ENCODE measurements around the gene DAPK3.
A peak's percentile ranks its signal among the peaks of the same experiment; 100 is the strongest.

Gene DAPK3

DNA sequence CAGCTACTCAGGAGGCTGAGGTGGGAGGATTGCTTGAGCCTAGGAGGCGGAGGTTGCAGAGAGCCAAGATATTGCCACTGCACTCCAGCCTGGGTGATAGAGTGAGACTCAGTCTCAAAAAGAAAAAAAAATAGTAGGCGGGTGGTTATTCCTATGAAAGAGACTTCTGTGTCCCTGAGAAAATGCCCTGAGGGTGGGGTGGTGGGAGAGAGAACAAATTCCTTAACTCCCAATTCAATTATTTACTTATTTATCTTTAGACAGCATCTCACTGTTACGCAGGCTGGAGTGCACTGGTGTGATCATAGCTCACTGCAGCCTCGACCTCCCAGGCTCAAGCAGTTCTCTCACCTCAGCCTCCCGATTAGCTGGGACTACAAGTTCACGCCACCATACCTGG lies 24.7 kb upstream of the DAPK3 start:
- TF ChIP-seq, protein P1, sequence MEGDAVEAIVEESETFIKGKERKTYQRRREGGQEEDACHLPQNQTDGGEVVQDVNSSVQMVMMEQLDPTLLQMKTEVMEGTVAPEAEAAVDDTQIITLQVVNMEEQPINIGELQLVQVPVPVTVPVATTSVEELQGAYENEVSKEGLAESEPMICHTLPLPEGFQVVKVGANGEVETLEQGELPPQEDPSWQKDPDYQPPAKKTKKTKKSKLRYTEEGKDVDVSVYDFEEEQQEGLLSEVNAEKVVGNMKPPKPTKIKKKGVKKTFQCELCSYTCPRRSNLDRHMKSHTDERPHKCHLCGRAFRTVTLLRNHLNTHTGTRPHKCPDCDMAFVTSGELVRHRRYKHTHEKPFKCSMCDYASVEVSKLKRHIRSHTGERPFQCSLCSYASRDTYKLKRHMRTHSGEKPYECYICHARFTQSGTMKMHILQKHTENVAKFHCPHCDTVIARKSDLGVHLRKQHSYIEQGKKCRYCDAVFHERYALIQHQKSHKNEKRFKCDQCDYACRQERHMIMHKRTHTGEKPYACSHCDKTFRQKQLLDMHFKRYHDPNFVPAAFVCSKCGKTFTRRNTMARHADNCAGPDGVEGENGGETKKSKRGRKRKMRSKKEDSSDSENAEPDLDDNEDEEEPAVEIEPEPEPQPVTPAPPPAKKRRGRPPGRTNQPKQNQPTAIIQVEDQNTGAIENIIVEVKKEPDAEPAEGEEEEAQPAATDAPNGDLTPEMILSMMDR (conservative IDR thresholded peaks at IDR 0.05; ENCODE audit: low read length): no peak
- no peak for TF ChIP-seq EZH2phosphoT487 (IDR thresholded peaks at IDR 0.05; ENCODE audit: borderline replicate concordance)
- Histone ChIP-seq H3K4me2 (ENCODE audit: low read depth, low read length, poor library complexity, severe bottlenecking) (no peak overlapping the region), H3K4me1 (ENCODE audit: insufficient read depth, low read length, poor library complexity, severe bottlenecking) (no peaks in the 10 kb centered on the region), H3K9ac (ENCODE audit: low read depth, low read length, poor library complexity, severe bottlenecking) (no peak overlapping the region), H3K9me3 (ENCODE audit: insufficient read depth, low read depth, low read length) (no peaks in the 10 kb centered on the region), H3F3A (ENCODE audit: low read depth) (no peaks in the 10 kb centered on the region), H3K9me2 (replicated peaks; ENCODE audit: low read depth, low read length) (no peaks in the 10 kb centered on the region), H2AFZ (ENCODE audit: low read length) (no peak overlapping the region), H4K20me1 (ENCODE audit: insufficient read depth, low read length, poor library complexity, severe bottlenecking) (no peaks in the 10 kb centered on the region), H3K79me2 (ENCODE audit: insufficient read depth, low read length) (no peaks in the 10 kb centered on the region), H3K4me3 (ENCODE audit: low read length, poor library complexity, severe bottlenecking) (no peak overlapping the region), H3K27me3 (ENCODE audit: insufficient read depth, low read length, poor library complexity, severe bottlenecking) (no peaks in the 10 kb centered on the region), H3K36me3 (ENCODE audit: insufficient read depth, low read length) (no peaks in the 10 kb centered on the region)

DNA sequence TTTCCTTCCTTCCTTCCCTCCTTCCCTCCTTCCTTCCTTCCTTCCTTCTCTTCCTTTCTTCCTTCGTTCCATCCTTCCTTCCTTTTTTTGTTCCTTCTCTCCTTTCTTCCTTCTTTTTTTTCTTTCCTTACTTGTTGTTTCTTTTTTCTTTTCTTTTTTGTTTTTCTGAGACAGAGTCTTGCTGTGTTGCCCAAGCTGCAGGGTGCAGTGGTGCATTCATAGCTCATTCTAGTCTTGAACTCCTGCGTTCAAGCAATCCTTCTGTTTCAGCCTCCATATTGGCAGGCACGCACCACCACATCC lies 19.9 kb upstream of the DAPK3 start:
- Histone ChIP-seq H3K4me3 (ENCODE audit: low read length, poor library complexity, severe bottlenecking) (no peak overlapping the region), H3K9me2 (replicated peaks; ENCODE audit: low read depth, low read length) (no peaks in the 10 kb centered on the region), H3F3A (ENCODE audit: low read depth) (no peaks in the 10 kb centered on the region; the same call in 1 of the 2 replicates), H3K9me3 (ENCODE audit: insufficient read depth, low read depth, low read length) (no peaks in the 10 kb centered on the region), H3K4me2 (ENCODE audit: low read depth, low read length, poor library complexity, severe bottlenecking) (no peak overlapping the region), H4K20me1 (ENCODE audit: insufficient read depth, low read length, poor library complexity, severe bottlenecking) (no peaks in the 10 kb centered on the region), H3K27me3 (ENCODE audit: insufficient read depth, low read length, poor library complexity, severe bottlenecking) (no peaks in the 10 kb centered on the region), H2AFZ (ENCODE audit: low read length) (peak overlapping the region; percentile 88), H3K4me1 (ENCODE audit: insufficient read depth, low read length, poor library complexity, severe bottlenecking) (peaks cover 17% of the 10 kb centered on the region), H3K79me2 (ENCODE audit: insufficient read depth, low read length) (peaks cover 2% of the 10 kb centered on the region; the same call in 1 of the 2 replicates), H3K36me3 (ENCODE audit: insufficient read depth, low read length) (no peaks in the 10 kb centered on the region), H3K9ac (ENCODE audit: low read depth, low read length, poor library complexity, severe bottlenecking) (no peak overlapping the region)
- TF ChIP-seq, protein P1 (conservative IDR thresholded peaks at IDR 0.05; ENCODE audit: low read length): no peak
- no peak for TF ChIP-seq EZH2phosphoT487 (IDR thresholded peaks at IDR 0.05; ENCODE audit: borderline replicate concordance)

DNA sequence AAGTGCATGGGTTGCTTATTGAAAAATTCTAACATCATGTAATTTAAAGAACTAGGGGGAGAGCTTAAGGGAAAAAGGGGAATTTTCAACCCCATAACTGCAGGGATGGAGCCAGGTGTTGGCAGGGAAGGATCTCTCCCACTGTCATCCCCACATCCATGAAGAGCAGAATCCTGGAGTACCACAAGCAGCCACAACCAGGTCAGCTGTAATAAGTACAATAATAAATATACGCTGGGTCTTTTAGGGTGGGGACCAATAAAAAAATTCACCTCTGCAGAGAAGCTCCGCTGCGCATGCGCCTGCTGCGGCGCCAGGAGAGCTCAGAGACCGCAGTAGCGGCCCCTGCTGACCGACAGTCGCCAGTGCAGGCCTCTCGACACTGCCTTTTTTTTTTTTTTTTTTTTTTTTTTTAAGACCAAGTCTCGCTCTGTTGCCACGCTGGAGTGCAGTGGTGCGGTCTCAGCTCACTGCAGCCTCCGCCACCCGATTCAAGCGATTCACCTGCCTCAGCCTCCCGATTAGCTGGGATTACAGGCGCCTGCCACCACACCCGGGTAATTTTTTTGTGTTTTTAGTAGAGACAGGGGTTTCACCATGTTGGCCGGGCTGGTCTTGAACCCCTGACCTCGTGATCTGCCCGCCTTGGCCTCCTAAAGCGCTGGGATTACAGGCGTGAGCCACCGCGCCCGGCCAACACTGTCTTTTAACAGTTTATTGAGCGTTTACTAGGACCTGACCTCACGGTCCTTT lies 16.9 kb upstream of the DAPK3 start:
- Histone ChIP-seq H3F3A (ENCODE audit: low read depth) (no peaks in the 10 kb centered on the region; the same call in 1 of the 2 replicates), H4K20me1 (ENCODE audit: insufficient read depth, low read length, poor library complexity, severe bottlenecking) (peaks cover 24% of the 10 kb centered on the region), H3K9me2 (replicated peaks; ENCODE audit: low read depth, low read length) (no peaks in the 10 kb centered on the region), H3K4me3 (ENCODE audit: low read length, poor library complexity, severe bottlenecking) (peak overlapping the region; percentile 98), H3K4me1 (ENCODE audit: insufficient read depth, low read length, poor library complexity, severe bottlenecking) (peaks cover 29% of the 10 kb centered on the region), H3K9me3 (ENCODE audit: insufficient read depth, low read depth, low read length) (no peaks in the 10 kb centered on the region), H3K4me2 (ENCODE audit: low read depth, low read length, poor library complexity, severe bottlenecking) (peak overlapping the region; percentile 86), H3K27me3 (ENCODE audit: insufficient read depth, low read length, poor library complexity, severe bottlenecking) (peaks cover 9% of the 10 kb centered on the region), H3K36me3 (ENCODE audit: insufficient read depth, low read length) (peaks cover 18% of the 10 kb centered on the region; the same call in 1 of the 2 replicates), H3K9ac (ENCODE audit: low read depth, low read length, poor library complexity, severe bottlenecking) (peak overlapping the region; percentile 62), H3K79me2 (ENCODE audit: insufficient read depth, low read length) (peaks cover 29% of the 10 kb centered on the region), H2AFZ (ENCODE audit: low read length) (peak overlapping the region; percentile 100)
- TF ChIP-seq, protein P1 (conservative IDR thresholded peaks at IDR 0.05; ENCODE audit: low read length): peak; percentile 71
- TF ChIP-seq EZH2phosphoT487 (IDR thresholded peaks at IDR 0.05; ENCODE audit: borderline replicate concordance): no peak

Measured in Loucy (cell line).